Bone marrow (tissue), 2 donors: Measurements from ENCODE around the gene TSC2.

Experiments
- DNase-seq, 2 donors: peaks; one replicate each; lab custom pipeline; 2025; lab: John Stamatoyannopoulos, UW

Gene TSC2

DNA sequence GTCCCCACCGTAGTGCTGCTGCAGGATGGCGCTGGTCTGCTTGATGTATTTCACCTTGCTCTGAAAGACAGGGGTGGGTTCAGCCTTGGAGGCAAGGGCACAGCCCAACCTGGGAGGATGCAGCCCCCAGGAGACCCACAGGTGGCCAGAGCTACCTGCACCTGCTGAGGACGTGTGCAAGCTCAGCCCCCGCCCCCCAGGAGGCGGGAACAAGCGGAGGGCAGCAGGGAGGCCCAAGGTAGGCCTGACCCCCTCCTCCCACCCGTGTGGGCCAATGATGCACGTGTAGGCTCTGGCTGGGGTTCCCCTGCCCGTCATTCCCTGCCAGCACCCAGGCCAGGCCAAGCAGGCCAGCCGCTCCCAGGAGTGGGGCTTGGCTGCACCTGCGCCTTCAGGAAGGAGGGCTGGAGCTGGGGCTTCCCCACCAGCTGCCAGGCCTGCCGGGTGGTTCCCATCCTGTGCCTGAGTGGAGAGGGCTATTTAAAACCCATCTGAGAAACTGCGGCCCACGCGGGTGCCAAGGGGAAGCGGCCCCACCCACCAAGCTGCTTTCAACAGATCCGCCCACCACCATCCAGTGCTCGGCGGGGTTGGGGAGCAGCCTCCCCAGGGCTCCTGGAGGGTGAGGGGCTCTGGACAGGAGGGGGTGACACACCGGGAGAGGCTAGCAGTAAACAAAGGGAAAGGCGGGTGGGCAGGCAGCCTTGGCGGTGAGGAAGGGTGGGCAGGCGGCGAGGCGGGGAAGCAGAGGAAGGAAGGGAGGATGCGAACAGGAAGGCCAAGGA, 3.9 kb upstream of the TSC2 start:
- DNase-seq = no peak

DNA sequence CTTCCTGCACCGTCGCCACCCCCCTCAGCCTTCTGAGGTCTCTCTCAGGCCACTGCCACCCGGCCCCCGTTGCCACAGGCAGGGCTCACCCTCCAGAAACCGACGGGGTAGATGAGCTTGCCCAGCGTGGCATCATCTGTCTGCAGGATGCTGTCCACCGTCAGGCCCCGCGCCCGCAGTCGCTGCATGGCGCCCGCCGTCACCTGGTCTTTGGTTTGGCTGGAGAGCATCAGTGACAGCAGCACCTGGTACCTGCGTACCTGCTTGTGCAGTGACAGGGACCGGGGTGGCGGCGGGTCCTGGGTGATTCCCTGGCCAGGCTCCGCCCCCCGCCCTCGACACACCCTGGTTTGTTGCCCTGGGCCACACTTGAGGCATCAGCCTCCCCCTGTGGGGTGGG, 3.2 kb upstream of the TSC2 start:
- no peak for DNase-seq

DNA sequence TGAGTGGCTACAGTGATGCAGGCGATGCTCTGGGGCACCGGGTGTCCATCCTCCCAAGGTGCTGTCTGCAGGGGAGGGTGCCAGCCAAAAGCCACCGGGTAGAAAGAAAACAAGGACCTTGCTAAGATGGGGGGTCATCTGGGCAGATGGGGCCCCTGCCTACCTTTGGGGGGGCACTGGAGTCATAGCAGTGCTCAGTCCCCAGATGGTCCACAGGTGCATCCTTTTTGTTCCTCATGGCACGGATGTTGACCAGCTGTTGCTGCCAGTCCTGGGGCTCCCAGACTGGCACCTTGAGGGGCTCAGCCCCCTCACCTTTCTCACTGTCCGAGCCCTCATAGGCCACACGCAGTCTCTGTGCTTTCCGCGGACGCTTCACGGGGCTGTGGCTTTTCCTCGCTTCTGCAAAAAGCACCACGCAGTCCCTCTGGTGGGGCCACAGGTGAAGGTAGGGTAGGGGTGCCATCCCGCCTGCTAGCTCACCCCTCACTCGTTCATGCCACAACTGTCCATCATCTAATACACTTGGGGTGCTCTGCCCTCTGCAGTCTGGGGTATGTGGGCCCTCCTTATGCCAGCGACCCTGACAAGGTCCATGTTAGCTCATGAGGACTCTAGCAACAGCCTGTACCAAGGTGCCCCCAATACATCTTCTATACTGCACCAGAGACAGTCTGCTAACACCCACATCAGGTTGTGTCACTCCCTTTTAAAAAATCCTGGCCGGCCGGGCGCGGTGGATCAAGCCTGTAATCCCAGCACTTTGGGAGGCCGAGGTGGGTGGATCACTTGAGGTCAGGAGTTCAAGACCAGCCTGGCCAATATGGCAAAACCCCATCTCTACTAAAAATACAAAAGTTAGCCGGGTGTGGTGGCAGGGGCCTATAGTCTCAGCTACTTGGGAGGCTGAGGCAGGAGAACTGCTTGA, 1.6 kb upstream of the TSC2 start:
- DNase-seq = no peak

DNA sequence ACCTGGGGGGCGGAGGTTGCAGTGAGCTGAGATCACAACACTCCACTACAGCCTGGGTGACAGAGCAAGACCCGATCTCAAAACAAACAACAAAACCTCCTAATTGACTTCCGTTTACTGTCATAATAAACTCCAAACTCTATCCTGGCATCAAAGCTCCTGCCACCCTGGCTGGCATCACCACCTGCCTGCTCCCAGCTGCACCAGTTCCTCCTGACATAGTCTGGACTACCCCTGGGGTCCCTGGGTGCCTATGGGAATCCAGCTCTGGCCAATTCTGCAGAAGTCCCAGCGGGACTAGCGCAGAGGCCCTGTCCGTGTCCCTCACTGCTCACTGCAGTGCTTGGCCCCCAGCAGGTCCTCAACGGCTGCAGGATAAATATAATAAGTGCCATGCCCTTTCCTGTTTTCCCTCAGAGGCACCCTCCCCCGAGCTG, 874 bp upstream of the TSC2 start:
- no peak for DNase-seq

DNA sequence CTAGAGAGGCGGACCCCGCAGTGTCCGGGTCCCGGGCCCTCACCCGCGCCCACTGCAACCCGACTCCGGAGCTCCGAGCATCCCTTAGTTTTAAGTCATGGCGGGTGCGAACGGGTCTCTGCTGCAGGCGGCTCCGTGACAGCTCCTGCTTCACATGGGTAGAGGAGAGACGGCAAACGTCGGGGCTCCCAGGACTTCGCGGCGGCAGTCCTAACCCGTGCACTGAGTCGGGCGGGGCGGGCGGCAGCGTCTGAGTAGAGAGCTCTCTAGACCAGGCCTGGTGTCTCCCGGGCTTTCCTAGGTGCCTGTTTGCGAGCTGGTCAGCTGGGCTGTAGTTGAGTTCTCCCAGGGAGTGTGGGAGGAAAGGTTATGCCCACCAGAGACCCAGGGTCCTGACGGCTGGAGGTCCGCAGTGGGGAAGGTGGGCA, 345 bp downstream of the TSC2 start:
- DNase-seq = no peak

DNA sequence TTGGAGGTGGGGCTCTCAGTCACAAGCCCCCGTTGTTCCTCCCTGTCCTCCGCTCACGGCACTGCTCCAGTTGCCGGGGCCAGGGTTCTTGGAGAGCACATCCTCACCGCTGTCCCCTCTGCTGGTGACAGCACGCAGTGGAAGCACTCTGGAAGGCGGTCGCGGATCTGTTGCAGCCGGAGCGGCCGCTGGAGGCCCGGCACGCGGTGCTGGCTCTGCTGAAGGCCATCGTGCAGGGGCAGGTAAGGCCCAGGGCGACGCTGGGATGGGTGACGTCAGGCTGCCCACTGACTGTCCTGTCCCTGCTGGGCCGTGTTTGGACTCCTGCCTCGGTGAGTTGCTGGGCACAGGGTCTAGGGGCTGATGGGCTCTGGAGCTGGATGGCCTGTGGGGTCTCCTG, 5.4 kb downstream of the TSC2 start:
- no peak for DNase-seq

DNA sequence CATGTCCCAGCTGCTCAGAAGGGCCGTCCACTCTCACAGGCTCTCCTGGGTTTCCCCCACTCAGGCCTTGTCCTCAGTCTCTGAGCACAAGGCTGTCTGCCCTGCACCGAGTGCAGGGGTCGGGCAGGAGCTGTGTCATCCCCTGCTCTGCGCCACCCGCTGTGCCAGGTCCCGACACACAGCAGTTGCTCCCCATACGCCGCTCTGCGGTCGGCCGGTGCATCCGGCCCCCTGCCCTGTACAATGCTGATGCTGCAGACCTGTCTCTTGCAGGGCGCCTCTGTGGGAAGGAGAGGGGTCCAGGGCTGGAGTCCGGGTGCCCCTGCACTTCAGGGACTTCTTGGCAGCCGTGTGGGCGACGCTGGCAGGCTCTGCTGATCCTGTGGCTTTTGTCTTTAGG, 6.1 kb downstream of the TSC2 start:
- DNase-seq = no peak

DNA sequence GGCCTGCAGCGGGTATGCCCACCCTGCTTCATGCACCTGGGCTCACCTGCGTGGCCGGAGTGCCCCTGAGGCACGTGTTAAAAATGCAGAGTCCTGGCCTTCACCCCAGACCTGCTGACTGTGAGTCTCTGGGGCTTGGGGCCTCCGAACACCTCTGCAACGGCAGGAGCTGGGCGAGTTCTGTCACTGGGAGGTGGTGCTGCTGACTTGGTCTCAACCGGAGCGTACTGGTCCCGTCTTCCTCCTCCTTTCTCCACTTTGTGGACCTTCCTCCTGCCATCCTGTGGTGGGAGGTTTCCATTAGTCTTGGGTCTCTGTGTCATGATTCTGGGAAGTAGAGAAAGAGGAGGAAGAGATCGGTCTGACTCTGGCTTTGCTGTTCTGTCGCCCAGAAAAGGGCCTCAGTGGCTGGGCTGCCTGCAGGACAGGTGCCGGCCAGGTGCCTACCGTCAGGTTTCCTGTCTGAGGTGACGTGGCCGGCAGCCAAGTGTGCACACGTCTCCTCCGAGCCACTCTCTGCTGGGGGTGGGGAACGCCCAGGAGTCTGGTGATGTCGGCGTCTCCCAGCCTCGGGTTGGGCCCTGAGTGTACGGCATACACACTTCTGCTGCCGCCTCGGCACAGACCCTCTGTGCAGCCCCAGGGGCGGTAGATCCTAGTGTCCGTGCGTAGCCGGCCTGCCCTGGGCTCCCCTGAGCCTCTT, 6.9 kb downstream of the TSC2 start:
- no peak for DNase-seq

DNA sequence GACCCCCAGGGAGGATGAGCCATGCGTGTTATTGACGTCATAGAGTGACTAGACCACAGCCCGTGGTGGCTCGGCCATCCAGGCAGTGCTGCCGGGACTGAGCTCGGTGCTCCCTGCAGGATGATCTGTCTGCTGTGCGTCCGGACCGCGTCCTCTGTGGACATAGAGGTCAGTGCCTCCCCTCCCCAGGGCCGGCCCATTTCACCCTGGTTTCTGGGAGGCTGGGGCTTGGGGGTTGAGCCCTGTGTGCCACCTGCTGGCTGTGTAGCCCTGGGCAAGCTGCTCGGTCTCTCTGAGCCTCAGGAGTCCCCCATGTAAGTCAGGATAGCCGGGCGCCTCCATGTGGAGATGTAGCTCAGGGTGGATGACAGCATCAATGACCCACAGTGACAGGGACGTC, 8.3 kb downstream of the TSC2 start:
- DNase-seq = no peak

DNA sequence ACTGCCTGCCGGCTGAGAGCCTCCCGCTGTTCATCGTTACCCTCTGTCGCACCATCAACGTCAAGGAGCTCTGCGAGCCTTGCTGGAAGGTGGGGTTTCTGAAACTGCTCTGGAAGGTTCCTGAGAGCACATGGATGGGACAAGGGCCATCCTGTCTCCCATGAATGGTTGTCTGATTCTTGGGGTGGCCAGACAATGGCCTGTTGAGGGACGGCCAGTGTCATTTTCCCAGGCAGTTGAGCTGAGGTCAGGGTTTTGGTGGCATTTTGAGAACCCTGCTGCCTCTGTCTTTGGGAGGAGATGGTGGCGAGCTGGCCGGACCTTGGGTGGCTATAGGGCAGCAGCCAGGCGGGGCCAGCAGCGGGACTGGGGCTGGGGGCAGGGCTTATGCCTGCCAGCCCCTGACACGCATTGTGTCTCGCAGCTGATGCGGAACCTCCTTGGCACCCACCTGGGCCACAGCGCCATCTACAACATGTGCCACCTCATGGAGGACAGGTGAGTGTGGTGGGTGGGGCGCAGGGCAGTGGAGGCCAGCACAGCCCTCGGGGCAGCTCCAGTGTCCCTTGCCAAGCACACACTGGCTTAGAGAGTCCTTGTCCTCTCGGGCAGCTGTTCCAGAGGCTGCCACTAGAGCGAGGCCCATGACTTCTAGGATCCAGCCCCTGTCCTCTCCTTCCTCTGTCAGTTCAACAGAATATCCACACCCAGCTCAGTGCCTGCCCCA, 9.1 kb downstream of the TSC2 start:
- no peak for DNase-seq

DNA sequence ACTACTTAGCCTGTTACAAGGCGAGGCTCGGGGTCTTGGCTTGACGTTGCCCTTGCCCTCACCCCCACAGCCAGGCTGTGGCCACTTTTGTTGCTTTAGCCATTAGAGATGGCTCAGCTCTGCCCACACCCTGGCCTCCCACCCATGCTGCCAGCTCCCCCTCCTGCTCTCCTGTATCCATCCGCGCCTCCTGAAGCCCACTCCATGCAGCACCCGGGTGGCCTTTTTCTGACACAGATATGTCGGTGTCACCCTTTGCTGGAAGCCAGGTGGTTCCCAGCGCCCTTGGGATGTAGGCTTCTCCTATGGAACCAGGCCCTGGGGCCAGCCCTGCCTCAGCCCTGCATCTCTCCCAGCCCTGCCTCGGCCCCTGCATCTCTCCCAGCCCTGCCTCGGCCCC, 9.7 kb downstream of the TSC2 start:
- DNase-seq = no peak

DNA sequence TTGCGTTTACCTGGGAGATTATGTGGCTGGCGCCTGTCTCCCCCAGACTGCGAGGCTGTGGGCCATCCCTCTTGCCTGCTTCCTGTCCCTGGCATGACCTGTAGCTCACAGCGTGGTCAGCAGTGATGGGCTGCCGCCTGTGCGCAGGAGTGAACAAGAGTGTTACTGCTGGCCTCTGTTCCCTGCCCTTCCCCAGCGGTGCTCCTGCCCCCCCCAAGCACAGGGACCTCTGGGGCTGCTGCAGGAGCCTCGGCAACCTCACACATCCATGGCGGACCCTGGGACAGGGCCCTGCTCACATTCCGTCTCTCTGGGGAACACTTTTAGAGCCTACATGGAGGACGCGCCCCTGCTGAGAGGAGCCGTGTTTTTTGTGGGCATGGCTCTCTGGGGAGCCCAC, 10.6 kb downstream of the TSC2 start:
- no peak for DNase-seq

DNA sequence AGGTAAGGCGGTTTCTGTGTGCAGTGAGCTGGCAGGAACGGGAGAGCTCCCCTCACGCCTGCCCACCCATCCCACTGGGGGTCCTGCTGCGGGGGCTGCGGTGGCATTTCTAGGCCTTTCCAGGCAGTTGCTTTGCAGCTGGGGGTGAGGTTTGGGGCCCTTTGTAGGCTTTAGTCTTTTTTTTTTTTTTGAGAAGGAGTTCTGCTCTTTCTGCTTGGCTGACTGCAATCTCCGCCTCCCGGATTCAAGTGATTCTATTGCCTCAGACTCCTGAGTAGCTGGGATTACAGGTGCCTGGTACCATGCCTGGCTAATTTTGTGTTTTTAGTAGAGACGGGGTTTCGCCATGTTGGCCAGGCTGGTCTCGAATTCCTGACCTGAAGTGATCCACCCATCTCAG, 11.1 kb downstream of the TSC2 start:
- no peak for DNase-seq

DNA sequence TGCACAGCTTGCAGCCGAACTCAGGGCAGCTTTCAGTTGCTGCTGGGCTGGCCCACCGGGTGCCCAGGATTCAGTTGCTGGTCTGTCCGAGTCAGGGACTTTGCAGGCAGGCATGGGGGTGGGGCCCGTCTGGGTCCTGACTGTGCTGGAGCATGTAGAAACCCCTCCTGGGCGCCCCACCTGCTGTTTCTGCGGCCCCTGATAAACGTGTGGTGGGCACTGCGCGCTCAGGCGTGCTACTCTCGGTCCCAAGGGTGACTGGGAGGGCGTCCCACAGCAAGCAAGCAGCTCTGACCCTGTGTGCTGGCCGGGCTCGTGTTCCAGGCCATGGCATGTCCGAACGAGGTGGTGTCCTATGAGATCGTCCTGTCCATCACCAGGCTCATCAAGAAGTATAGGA, 12.6 kb downstream of the TSC2 start:
- no peak for DNase-seq

DNA sequence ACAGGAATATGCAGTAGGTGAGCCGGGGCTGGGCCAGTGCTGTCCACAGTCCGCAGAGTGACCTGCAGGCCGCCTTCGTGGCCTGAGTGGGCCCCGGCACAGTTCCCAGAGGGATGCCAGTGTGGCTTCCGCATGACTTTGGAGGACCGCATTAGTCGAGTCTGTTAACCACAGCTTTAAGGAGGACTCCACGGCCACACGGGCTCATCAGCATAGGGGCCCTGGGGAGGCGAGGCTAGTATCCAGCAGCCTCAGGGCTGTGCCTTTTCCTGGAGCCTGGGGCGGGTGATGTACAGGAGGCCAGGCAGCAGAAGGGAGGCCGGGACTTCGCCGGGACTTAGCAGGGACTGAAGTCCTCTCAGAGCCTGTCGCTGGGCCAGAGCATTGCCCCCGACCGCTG, 13.2 kb downstream of the TSC2 start:
- no peak for DNase-seq

DNA sequence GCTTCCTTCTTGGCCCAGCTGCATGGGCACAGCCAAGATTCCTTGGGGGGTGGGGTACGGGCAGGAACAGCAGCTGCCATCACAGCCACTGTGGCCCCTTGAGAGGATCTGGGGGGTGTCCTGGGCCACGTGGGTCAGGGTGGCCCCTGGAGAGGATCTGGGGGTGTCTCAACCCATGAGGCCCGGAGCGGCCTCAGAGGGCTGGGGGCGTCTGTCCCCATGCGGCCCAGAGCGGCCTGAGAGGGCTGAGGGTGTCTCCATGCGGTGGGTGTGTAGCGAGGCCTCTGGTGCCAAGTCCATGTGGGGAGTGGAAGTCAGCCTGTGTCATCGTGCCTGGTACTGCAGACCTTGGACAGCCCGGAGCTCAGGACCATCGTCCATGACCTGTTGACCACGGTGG, 13.7 kb downstream of the TSC2 start:
- no peak for DNase-seq

DNA sequence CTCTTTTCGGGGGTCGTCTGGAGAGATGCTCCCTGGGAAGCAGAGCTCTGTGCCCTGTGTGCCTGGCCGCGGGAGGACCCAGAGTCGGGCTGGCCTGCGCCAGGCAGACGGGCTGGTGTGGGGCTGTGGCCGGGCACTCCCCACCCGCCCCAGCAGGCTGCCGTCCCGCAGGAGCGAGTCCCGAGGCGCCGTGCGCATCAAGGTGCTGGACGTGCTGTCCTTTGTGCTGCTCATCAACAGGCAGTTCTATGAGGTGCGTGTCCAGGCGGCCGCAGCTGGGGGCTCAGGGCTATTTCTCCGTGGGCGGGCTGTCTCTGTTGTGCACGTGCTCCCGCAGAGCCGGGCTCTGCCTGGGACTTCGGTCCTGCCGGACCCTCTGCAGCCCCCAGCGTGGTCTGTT, 15.0 kb downstream of the TSC2 start:
- DNase-seq = no peak

DNA sequence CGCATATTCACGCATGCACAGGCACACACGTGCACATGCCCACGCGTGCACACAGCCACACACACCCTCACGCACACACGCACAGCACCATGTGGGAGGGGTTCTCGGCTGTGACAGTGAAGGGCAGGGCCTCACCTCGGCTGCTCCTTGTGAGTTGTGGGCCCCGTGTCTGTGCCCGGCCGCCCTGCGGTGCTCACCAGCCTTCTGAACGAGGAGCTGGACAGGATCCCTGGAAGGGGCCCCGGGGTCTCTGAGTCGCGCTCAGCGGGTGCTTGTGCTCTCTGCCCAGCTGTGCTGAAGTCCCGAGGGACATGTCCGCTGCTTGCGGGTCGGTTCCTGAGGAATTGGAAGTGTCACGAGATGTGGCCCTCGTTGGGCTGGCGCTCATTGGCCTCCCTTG, 16.1 kb downstream of the TSC2 start:
- no peak for DNase-seq

DNA sequence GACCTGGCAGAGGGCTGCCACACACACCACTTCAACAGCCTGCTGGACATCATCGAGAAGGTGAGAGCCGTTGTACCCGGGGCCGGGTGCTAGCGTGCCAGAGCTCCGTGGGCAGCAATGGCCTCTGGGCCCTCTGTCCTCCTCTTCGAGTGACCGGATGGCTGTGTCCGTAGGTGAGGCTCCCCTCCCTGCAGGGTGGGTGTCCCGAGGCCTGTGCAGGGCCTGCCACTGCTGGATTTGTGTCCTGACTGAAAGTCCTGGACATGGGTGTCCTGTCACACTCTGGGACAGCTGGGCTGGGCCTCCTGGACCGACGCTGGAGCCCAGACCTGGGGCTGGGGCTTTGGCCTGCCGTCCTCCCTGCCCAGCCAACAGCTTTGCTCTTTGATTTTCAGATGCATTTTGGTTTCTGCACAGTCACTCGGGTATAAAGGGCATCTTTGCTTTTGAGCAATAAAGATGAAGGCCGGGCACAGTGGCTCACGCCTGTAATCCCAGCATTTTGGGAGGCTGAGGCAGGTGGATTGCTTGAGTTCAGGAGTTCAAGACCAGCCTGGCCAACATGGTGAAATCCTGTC, 16.7 kb downstream of the TSC2 start:
- DNase-seq = no peak

DNA sequence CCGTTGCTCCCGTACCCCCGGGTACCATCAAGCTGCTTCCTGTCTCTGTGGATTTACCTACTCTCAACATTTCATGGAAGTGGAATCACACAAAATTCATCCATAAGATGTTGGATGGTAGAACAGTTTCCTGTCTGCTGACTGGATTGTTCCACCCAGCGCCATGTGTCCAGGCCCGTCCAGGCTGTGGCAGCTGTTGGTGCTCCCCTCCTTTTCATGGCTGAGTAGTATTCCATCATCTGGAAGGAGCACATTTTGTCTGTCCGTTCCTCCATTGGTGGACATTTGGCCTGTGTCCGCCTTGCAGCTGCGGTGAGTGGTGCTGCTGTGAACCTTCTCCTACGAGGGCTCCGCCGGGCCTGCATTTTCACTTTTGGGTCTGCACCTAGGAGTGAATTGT, 18.4 kb downstream of the TSC2 start:
- DNase-seq = no peak

DNA sequence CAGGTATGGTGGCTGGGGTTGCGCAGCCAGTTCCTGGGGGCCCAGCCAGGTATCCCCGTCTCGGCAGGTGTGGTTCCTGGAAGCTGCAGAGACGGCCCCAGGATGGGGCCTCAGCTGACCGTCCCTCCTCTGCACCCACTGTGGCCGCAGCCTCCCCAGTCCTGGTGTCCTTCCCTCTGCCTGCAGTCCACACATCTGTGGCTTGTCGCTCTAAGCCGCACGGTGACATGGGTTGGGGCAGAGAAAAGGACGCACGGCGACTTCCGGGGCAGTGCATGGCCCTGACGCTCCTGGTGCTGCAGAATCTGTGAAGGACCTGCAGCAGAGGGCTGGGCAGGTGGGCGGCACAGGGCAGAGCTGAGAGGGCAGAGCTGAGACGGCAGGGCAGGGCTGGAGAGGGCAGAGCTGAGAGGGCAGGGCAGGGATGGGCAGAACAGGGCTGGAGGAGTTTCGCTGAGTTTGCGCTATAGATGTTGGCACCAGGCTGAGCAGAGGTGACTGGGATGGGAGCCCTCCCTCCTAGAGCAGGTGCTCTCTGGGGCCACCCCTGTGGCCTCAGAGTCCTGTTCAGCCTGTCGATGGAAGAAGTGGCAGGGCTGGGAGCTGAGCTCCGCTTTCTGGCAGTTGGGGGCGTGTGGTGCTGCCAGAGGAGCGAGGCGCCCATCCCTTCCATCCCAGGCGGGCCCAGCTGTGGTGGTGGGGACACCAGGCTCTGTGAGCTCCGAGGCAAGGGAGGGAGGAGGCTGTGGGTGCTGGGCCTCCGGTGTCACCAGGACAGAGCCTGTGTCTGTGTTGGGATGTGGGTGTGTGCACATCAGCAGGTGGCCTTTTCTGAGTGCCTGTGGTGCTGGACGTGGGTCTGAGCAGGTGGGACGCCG, 23.0 kb downstream of the TSC2 start:
- DNase-seq = no peak
